HG02943 (cell line): ENCODE results near the gene SVEP1.
"Not testable (repeated sequence)": the region's sequence is repeated elsewhere in the genome, so short reads cannot be mapped to it uniquely, and the experiment has no call there.

ENCODE experiments used
- ATAC-seq: cut with Tn5 transposase; IDR thresholded peaks from one replicate; pipeline ENCODE4 v1.9.1; 2021; ENCODE audit warnings: mild to moderate bottlenecking, low read depth, moderate library complexity; ENCODE audit not compliant: unreplicated experiment

Gene SVEP1

GRCh38 chr9:110531241-110531640 lies 48.3 kb downstream of the SVEP1 start:
- ATAC-seq = not testable (repeated sequence)

GRCh38 chr9:110528645-110529044 lies 50.9 kb downstream of the SVEP1 start:
- no peak for ATAC-seq

DNA sequence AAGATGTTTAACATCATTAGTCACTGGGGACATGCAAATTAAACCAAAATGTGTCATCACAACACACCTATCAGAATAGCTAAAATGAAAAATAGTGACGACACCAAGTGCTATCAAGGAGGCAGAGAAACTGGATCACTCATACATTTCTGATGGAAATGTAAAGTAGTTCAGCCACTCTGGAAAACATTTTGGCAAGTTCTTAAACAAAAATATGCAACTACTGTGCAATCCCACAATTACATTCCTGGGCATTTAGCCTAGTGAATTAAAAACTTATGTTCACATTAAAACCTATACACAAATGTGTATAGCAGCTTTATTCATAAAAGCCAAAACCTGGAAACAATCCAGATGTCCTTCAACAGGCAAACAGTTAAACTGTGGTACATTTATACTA lies 53.1 kb downstream of the SVEP1 start:
- no peak for ATAC-seq

DNA sequence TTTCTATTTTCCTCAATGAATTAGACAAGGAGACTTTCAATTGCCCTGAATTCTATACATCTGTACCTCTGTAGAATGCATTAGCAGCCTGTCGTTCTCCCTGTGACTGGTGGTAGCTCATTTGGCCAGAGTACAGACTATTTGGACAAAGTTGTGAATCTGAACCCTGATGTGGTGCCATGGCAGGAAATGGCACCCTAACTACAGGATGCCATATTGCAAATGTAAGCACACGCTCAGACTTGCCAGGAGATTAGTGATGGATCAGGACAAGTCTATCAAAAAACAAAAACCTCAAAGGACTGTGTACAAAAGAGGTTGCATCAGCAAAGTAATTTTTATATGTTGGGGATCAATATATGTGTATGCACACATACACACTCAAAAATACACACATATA lies 58.3 kb downstream of the SVEP1 start:
- no peak for ATAC-seq

GRCh38 chr9:110520120-110520701 lies 59.3 kb downstream of the SVEP1 start:
- no peak for ATAC-seq

DNA sequence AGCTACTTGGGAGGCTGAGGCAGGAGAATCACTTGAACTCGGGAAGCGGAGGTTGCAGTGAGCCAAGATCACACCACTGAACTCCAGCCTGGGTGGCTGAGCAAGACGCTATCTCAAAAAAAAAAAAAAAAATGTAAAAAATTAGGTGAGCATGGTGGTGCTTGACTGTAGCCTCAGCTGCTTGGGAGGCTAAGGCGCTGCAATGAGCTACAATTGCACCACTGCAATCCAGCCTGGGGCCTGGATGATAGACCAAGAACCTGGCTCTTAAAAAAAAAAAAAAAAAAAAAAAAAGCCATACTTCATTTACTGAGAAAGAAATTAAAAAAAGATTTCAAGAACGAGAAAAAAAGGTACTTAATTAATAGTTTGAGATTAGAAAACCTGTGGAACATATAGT lies 62.1 kb downstream of the SVEP1 start:
- no peak for ATAC-seq

GRCh38 chr9:110514897-110515296 lies 64.6 kb downstream of the SVEP1 start:
- no peak for ATAC-seq

DNA sequence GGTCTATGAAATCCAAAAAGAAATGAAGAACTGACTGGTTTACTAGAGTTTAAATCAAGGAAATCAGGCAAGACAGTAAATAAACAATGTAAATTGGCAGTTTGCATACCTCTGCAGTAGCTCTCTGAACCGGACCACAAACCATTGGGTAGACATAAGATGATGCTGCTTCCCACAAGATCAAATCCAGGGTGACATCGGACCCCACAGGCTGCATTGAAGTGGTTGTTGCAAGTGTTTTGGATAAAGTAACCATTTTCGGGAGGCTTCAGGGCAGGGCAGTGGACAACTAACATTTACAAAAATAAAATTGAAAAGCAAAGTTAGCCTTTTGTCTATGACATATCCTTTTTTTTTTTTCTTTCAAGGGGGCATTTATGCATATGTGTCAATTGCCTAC lies 66.7 kb downstream of the SVEP1 start:
- ATAC-seq = no peak

- ATAC-seq = no peak
Measured at GRCh38 chr9:110509792-110510191, 69.7 kb downstream of the SVEP1 start.

DNA sequence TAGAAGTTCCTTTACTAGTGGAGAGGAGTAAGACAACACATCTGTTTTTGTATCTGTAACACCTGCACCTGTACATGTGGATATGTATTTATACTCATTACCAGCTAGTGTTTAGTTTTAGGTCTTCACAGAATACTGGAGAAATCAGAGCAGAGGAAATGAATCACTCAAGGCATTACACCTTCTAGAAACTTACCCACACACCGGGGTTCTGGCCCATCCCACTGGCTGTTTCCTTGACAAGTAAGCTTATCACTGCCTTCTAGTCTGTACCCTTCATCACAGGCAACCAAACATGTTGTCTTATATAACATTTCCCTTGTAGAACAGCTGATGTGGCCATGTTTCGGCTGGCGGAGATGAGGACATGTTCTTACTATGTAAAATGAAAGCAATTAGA lies 76.7 kb downstream of the SVEP1 start:
- no peak for ATAC-seq

DNA sequence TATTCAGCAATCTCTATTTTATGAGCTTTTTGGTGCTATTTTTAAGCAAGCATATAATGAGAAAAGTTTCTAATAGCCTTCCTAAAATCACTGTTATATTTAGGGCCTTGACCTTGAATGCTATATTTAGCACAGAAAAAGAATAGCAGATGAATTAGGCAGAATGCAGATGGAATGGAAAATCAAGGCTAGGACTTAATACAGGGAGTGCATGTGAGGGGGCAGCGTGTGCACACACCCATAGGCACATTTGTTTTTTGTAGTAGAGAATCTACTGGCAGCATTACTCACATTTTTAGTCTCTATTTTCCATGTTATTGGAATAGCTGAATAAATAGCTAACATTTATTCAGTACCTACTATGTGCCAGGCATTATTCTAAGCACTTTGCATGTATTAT lies 79.9 kb downstream of the SVEP1 start:
- no peak for ATAC-seq

DNA sequence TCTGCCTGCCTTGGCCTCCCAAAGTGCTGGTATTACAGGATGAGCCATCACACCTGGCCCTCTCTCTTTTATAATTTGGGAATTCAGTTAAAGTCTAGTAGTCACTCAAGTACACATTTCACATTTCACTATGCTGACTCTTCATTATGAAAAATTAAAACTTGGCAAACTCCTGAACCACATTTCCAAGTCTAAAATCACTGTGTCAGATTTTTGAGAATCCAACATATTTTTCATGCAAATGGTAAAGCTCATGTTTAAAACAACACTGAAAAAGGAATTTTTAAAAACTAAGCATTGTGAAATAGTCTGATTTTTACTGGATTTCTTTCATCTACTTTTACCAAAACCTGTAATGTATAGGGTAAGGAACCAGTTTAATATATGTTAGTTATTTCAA lies 92.3 kb downstream of the SVEP1 start:
- no peak for ATAC-seq

DNA sequence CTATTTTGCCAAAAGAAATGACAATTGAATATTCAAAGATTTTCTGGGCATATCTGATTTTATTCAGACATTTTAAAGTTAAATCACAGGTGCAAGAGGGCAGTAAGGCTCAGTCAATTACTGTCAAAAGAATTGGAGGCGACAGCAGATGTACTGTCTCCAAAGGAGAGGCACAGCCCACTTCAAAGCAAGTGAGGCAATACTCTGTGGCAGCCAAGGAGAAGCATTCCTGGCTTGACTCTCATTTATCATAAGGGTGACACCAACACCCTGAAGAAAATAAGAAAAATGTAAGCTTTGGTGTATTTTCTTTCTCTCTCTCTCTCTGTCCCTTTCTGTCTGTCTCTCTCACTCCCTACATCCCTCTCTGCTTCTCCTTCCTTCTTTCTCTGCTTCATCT lies 93.3 kb downstream of the SVEP1 start:
- no peak for ATAC-seq

GRCh38 chr9:110479481-110479880 lies 100.1 kb downstream of the SVEP1 start:
- ATAC-seq = no peak

- no peak for ATAC-seq
Measured at GRCh38 chr9:110476251-110476650, 103.3 kb downstream of the SVEP1 start.

GRCh38 chr9:110472111-110472510 lies 107.4 kb downstream of the SVEP1 start:
- no peak for ATAC-seq

- ATAC-seq = no peak
Measured at GRCh38 chr9:110468950-110469349, 110.6 kb downstream of the SVEP1 start.

DNA sequence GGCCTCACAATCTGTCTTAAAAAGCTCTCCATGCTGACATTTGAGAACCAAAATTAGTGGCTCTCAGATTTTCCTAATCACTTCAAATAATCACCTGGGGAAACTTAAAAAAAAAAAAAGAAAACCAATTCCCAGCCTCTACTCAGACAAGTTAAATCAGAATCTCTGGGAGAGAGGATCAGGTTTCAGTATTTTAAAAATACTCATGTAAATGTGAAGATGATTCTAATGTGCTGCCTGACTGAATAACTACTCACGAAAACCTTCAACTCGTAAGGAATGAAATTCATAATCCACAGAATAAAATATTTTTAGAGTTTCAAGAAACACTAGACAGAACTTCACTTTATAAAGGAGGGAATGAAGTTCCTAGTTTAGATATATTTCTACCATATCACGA lies 114.4 kb downstream of the SVEP1 start:
- no peak for ATAC-seq

DNA sequence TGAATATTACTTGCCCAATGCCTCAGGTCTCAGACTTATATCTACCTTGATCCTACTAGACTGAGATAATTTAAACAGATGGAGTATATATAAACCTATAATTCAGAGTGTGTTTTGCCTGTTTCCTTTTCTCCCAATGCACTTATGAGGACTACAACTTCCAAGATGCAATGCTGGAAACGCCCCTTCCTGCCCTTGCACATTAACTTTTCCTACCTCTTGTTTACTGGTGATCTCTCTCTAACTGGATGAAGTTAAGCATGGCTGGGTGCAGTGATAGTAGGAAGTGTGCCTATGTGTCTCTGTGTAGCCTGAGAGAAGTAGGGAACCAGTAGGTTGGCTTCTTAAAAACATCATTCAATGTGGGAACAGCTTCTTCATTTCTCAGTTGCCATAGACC lies 115.2 kb downstream of the SVEP1 start:
- no peak for ATAC-seq

DNA sequence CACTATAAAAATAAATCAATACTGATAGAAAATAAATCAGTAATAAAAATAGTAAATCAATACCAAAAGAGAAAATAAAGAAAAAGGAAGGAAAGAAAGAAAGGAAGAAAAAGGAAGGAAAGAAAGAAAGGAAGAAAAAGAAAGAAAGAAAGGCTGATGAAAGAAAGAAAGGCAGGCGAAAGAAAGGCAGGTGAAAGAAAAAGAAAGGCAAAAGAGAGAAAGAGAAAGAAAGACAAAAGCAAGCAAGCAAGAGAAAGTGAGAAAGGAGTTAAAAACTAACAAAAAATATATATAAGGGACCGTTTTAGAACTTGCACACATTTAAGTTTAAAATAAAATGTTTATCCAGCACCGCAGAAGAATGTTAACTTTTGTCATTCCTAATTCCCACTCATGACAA lies 116.0 kb downstream of the SVEP1 start:
- no peak for ATAC-seq

DNA sequence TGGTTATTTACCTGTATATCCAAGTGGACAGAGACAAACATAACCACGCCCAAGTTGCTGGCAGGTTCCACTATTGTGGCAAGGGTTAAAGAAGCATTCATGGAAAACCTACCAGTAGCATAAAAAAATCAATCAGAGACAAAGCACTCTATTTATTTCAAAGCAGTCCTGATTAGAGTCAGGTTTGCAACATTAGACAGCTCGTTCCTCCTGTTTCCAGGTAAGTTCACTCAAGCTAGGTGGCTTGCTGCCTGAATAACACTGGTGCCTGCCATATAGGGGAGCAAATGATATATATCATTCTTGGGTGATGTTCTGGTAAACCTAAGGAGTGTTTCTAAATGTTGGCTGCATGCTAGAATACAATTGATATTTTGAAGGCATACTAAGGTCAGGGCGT lies 122.3 kb downstream of the SVEP1 start:
- ATAC-seq = no peak

- ATAC-seq = no peak
Measured at GRCh38 chr9:110456681-110457080, 122.9 kb downstream of the SVEP1 start.

DNA sequence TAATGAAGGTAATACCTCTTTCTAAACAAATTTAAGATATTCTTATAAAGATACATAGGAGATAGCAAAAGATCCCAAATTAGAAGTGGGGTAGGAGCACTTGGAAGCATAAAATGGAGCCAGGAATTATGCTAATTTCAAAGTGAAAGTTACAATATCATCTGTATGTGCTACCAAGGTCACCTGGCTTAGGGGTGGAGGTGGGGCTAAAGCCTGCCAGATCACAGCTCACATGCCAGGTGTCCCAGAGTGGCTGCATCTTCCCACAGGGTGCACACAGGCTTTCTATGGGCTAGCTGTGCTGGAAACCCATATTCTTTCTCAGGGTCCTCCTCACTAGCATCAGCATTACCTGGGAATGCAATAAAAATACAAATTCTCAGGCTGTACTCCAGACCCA lies 123.7 kb downstream of the SVEP1 start:
- no peak for ATAC-seq
